Stimulated activated CD4-positive, alpha-beta T cell treated with anti-CD3 and anti-CD28 coated beads, Interleukin-1b, Interleukin-23, amount 100 ng/mL, for 4 hours (primary cell): ENCODE results near the gene CEP85.
"Not testable (repeated sequence)": the region's sequence is repeated elsewhere in the genome, so short reads cannot be mapped to it uniquely, and the experiment has no call there.

ENCODE experiments used
- DNase-seq, 2 donors: peaks; one replicate each; pipeline ENCODE4 v3.0.0-alpha.2; 2020; ENCODE audit warnings: low read depth in 2 of 2

Gene CEP85

DNA sequence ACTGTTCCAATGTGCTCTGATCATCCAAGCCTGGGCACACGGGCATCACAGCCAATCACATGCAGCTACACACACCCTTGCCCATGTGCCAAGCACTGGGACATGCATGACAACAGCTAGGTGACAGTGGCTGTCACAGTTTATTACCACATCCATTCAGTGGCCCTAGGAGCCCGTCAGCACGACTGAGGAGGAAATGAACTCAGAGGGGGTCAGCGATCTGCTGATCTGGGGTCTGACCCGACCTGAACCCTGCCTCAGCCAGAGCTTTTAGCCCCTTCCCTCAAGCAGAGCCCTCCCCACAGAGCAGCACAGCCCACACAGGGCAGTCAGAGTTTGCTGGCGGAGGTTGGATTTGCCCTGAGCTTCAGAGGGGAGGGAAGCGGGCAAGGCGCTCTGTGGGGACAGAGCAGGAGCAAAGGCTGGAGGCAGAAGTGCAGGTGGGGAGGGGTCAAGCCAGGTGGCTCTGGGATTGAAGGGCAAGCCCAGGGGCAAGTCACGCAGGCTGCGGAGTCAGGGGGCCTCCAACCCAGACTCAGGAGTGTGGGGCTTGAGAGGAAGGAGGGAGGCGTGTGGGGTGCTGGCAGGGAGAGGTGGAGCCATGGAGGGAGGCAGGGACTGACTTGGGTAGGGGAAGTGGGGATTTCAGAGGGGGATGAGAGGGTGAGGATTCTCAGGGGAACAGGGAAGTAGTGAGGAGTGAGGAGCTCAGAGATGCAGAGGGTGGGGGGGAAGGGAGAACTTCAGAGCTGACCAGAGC lies 56.3 kb downstream of the CEP85 start:
- DNase-seq = no peak

DNA sequence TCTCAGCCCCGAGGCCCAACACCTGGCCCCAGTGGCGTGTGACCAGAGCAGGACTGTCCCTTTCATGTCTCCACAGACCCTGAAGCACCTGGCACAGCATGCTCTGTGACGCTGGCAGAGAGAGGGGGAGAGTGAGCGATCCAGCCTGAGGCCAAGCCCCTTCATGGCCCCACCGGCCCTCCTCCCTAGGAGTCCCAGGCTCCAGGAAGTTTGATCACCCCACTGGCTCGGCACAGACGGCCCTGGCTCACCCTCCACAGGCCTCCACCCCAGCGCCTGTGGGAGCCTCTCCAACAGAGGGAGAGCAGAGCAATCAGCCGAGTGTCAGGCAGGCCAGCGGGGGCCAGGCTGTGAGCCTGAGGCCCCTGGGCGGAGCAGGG lies 56.9 kb downstream of the CEP85 start:
- no peak for DNase-seq

GRCh38 chr1:26291433-26291832 lies 57.4 kb downstream of the CEP85 start:
- no peak for DNase-seq

DNA sequence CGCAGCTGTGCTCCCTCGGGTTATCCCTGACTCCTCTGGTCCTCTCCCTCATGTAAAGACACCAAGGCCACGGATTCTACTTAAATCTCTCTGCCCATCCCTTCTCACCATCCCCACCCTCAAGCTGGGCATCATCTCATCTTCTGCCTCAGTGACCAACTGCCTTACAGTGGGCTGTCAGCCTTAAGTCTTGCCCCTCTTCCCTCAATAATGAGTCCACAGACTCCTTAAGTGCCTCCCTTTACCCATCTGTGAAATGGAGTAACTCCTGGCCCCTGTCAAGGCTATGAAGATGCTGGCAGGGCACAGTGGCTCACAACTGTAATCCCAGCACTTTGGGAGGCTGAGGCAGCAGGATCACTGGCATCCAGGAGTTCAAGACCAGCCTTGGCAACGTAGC lies 57.9 kb downstream of the CEP85 start:
- no peak for DNase-seq

DNA sequence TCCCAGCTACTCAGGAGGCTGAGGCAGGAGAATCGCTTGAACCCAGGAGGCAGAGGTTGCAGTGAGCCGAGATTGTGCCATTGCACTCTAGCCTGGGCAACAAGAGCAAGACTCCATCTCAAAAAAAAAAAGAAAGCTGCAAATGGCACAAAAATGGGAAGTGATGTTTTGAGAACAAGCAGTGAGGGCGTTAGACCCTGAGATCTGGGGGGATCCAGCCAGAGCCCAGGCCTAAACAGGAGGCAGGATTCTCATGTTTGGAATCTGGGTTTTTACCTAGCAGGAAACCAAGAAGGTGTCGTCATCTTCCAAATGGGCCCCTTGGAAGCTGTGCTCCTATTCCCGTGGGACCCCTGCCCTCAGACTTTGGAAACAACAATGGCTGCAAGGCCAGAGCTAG lies 58.7 kb downstream of the CEP85 start:
- not testable (repeated sequence) for DNase-seq

DNA sequence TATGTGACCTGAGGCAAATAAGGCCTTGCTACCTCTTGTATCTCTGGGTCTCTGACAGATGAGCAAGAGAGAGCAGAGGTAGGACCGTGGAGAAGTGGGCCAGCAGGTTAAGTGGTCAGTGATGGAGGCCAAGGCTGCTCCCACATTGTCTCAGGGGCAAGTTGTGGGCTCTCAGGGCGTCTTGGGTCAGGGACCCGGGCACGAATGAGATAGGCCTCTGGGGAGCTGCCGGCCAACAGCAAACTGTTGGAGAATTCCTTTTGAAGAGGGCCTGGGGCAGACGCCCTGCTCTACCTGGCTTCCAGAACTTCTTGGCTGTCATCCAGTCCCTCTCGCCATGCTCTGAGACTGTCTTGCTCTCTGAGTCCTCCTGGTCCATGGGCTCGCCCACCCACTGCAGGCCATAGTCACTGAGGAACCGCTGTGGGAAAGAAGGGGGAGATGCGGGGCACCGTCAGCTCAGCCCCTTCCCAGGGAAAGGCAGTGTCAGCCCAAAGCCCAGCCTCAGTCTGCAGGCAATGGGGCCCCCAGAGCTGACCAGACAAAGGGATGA lies 60.0 kb downstream of the CEP85 start:
- DNase-seq = no peak

DNA sequence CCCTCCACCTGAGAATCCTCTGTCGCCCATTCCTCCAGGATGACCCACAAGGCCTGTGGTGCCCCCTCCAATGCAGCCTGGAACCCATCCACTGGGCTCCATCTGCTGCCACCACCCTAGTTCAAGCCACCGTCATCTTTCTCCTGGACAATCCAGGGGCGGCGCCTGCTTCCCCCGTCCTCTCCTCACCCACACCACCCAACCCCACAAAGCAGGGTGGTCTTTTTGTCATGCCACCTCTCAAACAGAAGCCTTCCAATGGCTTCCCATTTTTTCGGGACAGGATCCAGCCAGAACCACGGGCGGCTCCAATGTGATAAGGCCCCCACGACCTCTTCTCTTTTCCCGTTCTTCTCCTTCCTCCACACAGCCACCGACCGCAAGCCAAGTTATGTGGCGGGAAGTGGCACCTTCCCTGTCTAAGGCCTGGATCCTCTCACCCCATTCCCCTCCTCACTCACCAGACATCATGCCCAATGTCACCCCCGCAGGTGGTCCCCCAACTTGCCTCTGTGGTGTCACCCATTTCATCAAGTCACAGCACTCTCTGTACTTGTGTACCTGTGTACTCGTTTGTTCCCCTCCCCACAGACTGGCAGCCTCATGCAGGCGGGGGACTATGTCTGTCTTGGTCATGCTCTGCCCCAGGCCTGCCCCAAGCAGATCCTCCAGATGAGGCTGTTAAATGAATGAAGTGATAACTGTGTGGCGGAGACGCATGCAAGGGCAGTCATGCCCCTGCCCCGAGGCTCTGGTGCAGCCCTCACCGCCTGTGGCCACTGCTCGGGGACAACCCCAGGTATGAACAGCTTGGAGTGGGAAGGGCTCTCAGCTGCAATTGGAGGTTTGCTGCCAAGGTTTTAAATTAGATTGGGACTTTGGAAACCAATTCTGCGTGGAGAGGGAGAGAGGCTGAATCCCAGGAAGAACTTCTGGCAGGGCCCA lies 61.5 kb downstream of the CEP85 start:
- no peak for DNase-seq

- no peak for DNase-seq
Observed at GRCh38 chr1:26296340-26297056, 62.5 kb downstream of the CEP85 start.

DNA sequence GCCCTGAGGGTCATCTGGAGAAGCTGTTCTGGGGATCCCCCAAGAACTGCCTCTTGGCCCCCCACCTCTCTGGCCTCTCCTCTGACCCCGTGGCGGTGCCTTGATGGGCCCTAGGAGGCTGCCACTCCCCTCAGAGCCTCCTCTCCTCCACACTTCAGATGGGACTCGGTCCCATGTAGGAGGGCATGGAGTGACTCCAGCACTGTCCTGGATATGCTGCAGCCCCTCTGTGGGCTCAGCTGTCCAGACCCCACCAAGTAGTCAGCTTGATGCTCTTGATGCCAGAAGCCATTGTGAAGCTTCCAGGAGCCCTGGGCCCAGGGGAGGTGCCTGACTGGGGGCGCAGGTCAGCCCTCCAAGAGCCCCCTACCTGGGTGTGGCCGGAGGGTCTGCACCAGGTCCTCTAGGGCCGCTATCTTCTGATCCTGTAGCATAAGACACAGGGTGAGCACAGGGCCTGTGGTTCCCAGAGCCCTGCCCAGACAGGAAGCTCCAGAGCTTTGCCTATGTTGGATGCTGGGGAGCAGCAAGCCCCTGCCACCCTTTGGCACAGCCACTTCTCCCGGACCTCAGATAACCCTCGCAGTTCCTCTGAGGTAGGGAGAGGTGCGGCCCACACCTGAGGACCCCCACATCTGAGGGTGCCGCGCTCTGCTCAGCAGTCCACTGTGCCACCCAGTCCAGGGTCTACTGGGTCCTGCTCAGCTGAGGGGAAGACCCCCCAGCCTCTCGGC lies 63.2 kb downstream of the CEP85 start:
- DNase-seq = no peak

DNA sequence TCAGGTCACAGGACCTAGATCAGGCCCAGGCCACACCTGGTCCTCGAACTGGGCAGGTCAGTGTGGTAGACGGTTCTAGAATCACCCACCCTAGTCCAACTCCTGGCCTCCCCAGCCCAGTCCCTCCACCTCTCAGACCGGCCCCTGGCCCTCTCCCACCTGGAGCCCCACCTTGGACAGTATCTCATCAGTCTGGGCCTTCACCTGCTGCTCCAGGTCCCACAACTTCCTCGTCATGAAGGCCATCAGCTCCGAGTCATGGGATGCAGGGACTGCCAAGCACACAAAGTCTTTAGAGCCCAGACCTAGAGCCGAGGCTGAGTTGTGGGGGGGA lies 63.8 kb downstream of the CEP85 start:
- DNase-seq = no peak

DNA sequence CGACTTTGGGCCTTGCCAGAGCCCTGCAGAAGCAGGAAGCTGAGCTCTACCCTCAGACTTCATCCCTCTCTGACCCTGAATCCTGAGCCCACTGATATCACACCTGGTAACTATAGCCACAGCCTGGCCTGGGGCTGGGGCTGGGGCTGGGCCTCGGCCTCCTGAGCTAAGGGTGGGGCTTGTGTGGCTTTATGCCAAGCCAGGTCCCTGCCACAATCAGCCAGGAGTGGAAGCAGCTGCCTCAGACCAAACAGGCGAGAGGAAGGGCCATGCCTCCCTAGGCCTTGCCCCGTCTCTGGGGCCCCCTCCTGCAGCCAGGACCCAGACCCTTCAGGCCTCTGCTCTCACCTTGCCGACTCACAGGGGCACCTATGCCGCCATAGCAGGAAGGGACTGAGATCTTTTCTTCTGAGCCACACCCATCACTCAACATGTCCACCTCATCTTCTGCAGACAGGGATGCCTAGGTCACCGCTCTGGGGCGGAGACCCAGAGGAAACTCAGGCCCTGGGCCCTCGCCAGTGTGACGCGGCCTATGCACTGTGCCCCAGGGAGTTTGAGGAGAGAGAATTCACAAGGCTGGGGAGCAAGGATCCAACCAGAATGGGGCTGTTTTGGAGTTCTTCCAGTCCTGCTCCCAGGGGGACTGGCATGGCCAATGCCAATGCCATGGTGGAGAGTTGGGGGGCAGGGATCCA lies 66.7 kb downstream of the CEP85 start:
- no peak for DNase-seq

GRCh38 chr1:26302733-26303405 lies 68.9 kb downstream of the CEP85 start:
- DNase-seq = no peak

DNA sequence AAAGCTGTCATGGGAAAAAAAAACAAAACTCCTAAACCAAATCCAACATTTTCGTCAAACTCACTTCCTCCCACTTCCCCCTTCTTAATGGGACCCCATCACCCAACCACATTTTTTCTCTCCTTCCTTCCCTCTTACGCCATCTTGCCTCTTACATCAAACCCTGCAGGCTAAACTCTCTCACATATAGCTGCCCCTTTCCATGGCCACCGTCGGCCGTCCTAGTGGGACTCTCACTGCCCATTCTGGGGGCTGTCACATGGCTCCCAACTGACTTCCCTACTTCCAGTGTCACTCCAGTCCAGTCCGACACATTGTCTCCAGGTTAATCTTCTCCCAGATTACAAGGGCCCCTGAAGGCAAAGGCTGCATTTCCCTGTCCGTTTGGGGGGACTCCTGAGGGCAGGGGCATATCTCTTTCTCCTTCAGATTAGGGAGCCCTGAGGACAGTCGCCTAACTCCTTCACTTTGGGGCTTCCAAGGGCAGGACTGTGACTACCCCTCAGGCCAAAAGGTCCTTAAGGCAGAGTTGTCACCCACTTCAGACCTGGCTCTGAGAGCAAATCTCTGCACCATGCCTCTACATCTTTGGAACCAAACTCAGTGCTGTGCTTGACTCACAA lies 71.8 kb downstream of the CEP85 start:
- no peak for DNase-seq

DNA sequence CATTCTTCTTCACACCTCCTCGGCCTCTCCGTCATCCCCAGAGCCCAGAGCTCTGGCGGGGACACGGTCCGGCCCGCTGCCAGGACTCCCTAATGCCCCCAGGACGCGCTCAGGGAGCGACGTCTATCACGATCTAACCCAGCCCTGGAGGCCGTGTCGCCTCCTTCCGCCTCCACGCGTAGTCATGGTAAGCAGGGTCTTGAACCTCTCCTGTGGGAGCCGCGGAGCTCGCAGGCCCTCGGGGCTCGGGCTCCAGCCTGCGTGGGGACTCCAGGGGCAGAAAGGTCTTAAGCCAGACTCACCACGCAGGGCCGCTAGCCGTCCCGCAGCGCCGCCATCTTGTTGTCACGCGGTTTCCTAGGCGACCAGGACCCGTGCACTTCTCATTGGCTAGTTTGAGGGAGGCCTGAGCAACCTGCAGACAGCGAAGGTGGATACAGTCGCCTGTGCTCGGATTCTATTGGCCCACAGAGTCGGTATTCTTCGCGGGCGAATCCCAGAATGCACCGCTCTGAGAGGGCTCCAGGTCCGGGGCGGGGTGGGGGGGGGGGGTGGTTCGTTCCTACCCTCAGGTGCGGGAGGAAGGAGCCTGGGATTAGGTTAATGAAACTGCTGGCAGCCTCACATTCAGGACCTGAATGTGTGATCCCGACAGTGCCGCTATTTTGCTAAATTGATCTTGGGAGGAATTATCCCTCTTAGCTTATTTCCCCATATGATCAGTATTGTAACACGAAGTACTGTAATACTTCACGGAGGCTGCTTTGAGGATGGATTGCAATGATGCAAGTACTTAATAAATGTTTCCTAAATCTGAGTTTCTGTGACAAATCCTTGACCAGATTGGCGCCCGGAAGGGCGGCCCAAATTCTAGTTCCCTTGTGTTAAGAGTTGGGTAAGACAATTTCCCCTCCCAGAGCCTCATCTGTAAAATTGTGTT lies 72.6 kb downstream of the CEP85 start, which contains the start of gene UBXN11:
Gene UBXN11, minus strand, starts transcription at position 347 of the 940 bp plus-strand sequence. CDS start 3,753 bp downstream, outside the sequence.
- DNase-seq = peak; percentile 78 to 83

- DNase-seq = no peak
Observed at GRCh38 chr1:26307363-26307781, 73.4 kb downstream of the CEP85 start.

DNA sequence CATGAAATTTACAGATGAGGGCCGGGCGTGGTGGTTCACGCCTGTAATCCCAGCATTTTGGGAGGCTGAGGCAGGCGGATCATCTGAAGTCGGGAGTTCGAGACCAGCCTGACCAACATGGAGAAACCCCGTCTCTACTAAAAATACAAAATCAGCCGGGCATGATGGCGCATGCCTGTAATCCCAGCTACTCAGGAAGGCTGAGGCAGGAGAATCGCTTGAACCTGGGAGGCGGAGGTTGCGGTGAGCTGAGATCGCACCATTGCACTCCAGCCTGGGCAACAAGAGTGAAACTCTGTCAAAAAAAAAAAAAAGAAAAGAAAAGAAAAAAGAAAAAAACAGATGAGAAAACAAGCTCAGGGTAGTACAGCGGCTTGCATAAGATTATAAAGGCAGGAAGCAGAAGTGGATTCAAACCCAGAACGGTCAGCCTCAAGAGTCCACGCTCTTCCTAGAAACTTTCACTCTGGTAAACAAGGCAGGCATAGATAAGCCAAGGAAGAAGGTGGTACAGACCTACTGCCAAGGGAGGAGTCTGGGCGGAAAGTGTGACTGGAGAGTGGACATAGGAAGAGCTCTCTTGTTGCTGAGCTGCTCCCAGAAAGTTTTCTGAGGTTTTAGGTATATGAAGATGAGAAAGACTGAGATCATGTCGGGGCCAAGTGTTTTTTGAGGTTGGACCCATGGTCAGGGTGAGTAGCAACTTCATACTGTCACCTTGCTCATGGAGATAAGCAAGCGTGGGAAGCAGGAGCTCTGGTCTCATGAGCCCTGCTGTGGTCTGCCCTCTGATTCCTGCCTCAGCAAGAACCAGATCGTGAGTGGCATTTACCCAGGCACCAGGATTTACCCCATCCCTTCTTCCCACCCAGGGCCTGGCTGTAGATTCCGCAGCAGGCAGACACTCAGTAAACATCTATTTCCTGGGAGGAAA lies 74.2 kb downstream of the CEP85 start:
- DNase-seq = not testable (repeated sequence)

GRCh38 chr1:26314501-26314900 lies 80.5 kb downstream of the CEP85 start:
- DNase-seq = no peak
